Panc1 (cell line): Measurements from ENCODE around the gene NMUR1.

Experiments
- CTCF ChIP-seq: fragments of 450-650 bp; IDR thresholded peaks from 2 replicates; pipeline ENCODE4 v1.5.1; 2017; ENCODE audit warnings: mild to moderate bottlenecking
- POLR2AphosphoS5 ChIP-seq: IDR thresholded peaks from 2 replicates; pipeline ENCODE4 v1.6.1; 2012; ENCODE audit warnings: mild to moderate bottlenecking, low read depth, low read length, moderate library complexity
- SIN3A ChIP-seq: IDR thresholded peaks from 2 replicates; pipeline ENCODE4 v1.6.1; 2012; ENCODE audit warnings: low read depth, mild to moderate bottlenecking, low read length, moderate library complexity, borderline replicate concordance; ENCODE audit not compliant: insufficient read depth
- TCF7L2 ChIP-seq: IDR thresholded peaks from 2 replicates; pipeline ENCODE4 v1.6.1; 2011; ENCODE audit warnings: mild to moderate bottlenecking, low read depth, low read length, inconsistent platforms
- TF ChIP-seq, protein P1 (sequence below), 2 experiments: IDR thresholded peaks; 2 replicates each; pipeline ENCODE4 v1.6.1; 2011 to 2012; ENCODE audit warnings: low read depth in 2 of 2, control low read depth in 1 of 2, low read length in 1 of 2, mild to moderate bottlenecking in 1 of 2, moderate library complexity in 1 of 2; ENCODE audit not compliant: insufficient read depth in 1 of 2

GRCh38 chr2:231479455-231479854 lies 50.8 kb downstream of the NMUR1 start:
- TF ChIP-seq CTCF = no peak
- no peak for TF ChIP-seq SIN3A
- TF ChIP-seq POLR2AphosphoS5 = no peak
- no peak for TF ChIP-seq TCF7L2
- TF ChIP-seq, protein P1, sequence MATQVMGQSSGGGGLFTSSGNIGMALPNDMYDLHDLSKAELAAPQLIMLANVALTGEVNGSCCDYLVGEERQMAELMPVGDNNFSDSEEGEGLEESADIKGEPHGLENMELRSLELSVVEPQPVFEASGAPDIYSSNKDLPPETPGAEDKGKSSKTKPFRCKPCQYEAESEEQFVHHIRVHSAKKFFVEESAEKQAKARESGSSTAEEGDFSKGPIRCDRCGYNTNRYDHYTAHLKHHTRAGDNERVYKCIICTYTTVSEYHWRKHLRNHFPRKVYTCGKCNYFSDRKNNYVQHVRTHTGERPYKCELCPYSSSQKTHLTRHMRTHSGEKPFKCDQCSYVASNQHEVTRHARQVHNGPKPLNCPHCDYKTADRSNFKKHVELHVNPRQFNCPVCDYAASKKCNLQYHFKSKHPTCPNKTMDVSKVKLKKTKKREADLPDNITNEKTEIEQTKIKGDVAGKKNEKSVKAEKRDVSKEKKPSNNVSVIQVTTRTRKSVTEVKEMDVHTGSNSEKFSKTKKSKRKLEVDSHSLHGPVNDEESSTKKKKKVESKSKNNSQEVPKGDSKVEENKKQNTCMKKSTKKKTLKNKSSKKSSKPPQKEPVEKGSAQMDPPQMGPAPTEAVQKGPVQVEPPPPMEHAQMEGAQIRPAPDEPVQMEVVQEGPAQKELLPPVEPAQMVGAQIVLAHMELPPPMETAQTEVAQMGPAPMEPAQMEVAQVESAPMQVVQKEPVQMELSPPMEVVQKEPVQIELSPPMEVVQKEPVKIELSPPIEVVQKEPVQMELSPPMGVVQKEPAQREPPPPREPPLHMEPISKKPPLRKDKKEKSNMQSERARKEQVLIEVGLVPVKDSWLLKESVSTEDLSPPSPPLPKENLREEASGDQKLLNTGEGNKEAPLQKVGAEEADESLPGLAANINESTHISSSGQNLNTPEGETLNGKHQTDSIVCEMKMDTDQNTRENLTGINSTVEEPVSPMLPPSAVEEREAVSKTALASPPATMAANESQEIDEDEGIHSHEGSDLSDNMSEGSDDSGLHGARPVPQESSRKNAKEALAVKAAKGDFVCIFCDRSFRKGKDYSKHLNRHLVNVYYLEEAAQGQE (IDR thresholded peaks at IDR 0.05; ENCODE audit: insufficient read depth in 1 of 2, low read depth in 2 of 2, low read length in 1 of 2) = no peak
